Neural crest cell (in vitro differentiated cells): ENCODE results near the gene SRSF1. TPM values are rescaled to one million over a fixed set of nuclear protein-coding genes. Genes with fewer than 3 reads are reported as not detected.

Source experiments
- DNase-seq: peaks from one replicate; pipeline ENCODE4 v3.0.0; 2021; ENCODE audit warnings: low read depth, mixed read lengths, low spot score
- H3K27ac Mint-ChIP-seq: one replicate; pipeline ENCODE4 v1.8.0; 2021; ENCODE audit warnings: mild to moderate bottlenecking, mixed read lengths; ENCODE audit not compliant: unreplicated experiment
- H3K27me3 Mint-ChIP-seq: 2 replicates; pipeline ENCODE4 v1.8.0; 2021; ENCODE audit warnings: low read depth, mild to moderate bottlenecking, mixed read lengths
- H3K36me3 Mint-ChIP-seq: 2 replicates; pipeline ENCODE4 v1.8.0; 2021; ENCODE audit warnings: low read depth, mild to moderate bottlenecking, mixed read lengths
- H3K4me1 Mint-ChIP-seq: 2 replicates; pipeline ENCODE4 v1.8.0; 2021; ENCODE audit warnings: mixed read lengths
- H3K4me3 Mint-ChIP-seq: one replicate; pipeline ENCODE4 v1.8.0; 2021; ENCODE audit warnings: mild to moderate bottlenecking, mixed read lengths
- H3K9me3 Mint-ChIP-seq: 2 replicates; pipeline ENCODE4 v1.8.0; 2021; ENCODE audit warnings: mixed read lengths
- CTCF ChIP-seq: fragments of 200-600 bp; sonication (generic); conservative IDR thresholded peaks from 2 replicates; pipeline ENCODE4 v1.5.0; 2021; ENCODE audit warnings: antibody characterized with exemption, mild to moderate bottlenecking
- total RNA-seq: library from RNA; stranded (reverse); gene quantifications from 2 replicates; pipeline ENCODE4 v1.2.1, GENCODE V29; 2021

The SRSF1 gene
- total RNA-seq, 1 donor from 2014 or later, result 548 TPM

- H3K4me3 Mint-ChIP-seq, result no peak overlapping the region
- peaks cover 10% of the 10 kb centered on the region for H3K4me1 Mint-ChIP-seq
- DNase-seq, result no peak
Observed at GRCh38 chr17:58028578-58028977, 21.5 kb upstream of the SRSF1 start.

GRCh38 chr17:58020401-58020800 lies 13.4 kb upstream of the SRSF1 start:
- Mint-ChIP-seq H3K4me1 (no peaks in the 10 kb centered on the region), H3K4me3 (no peak overlapping the region), H3K27ac (no peak overlapping the region), H3K36me3 (no peaks in the 10 kb centered on the region), H3K9me3 (no peaks in the 10 kb centered on the region), H3K27me3 (no peaks in the 10 kb centered on the region)
- no peak for DNase-seq
- no peak for TF ChIP-seq CTCF

More at GRCh38 chr17:58028578-58028977, 21.5 kb upstream of the SRSF1 start:
- H3K9me3 Mint-ChIP-seq, result peaks cover 13% of the 10 kb centered on the region
- peaks cover 12% of the 10 kb centered on the region for H3K36me3 Mint-ChIP-seq
- H3K27me3 Mint-ChIP-seq, result no peaks in the 10 kb centered on the region
- no peak for TF ChIP-seq CTCF
- no peak overlapping the region for H3K27ac Mint-ChIP-seq

- no peaks in the 10 kb centered on the region for H3K27me3 Mint-ChIP-seq
- TF ChIP-seq CTCF, result no peak
- no peaks in the 10 kb centered on the region for H3K4me1 Mint-ChIP-seq
- H3K4me3 Mint-ChIP-seq, result no peak overlapping the region
- no peaks in the 10 kb centered on the region for H3K36me3 Mint-ChIP-seq
- no peaks in the 10 kb centered on the region for H3K9me3 Mint-ChIP-seq
- H3K27ac Mint-ChIP-seq, result no peak overlapping the region
- no peak for DNase-seq
Observed at GRCh38 chr17:58019521-58019920, 12.5 kb upstream of the SRSF1 start.

- H3K36me3 Mint-ChIP-seq, result no peaks in the 10 kb centered on the region
- H3K27me3 Mint-ChIP-seq, result no peaks in the 10 kb centered on the region
- no peaks in the 10 kb centered on the region for H3K4me1 Mint-ChIP-seq
- no peak for TF ChIP-seq CTCF
- no peaks in the 10 kb centered on the region for H3K9me3 Mint-ChIP-seq
- H3K27ac Mint-ChIP-seq, result no peak overlapping the region
- DNase-seq, result no peak
- H3K4me3 Mint-ChIP-seq, result no peak overlapping the region
Observed at GRCh38 chr17:58019039-58019438, 12.0 kb upstream of the SRSF1 start.

GRCh38 chr17:58010067-58010799 lies 3.2 kb upstream of the SRSF1 start:
- no peak for DNase-seq
- no peak for TF ChIP-seq CTCF

More at GRCh38 chr17:58010067-58010799, 3.2 kb upstream of the SRSF1 start:
- peaks cover 43% of the 10 kb centered on the region for H3K4me1 Mint-ChIP-seq
- no peak overlapping the region for H3K27ac Mint-ChIP-seq
- H3K4me3 Mint-ChIP-seq, result peak overlapping the region; percentile 54
- peaks cover 12% of the 10 kb centered on the region for H3K27me3 Mint-ChIP-seq
- peaks cover 5% of the 10 kb centered on the region for H3K9me3 Mint-ChIP-seq
- H3K36me3 Mint-ChIP-seq, result peaks cover 34% of the 10 kb centered on the region
